Heart left ventricle (tissue), 16 donors: ENCODE data around the gene AMMECR1. TPM values are rescaled to one million over a fixed set of nuclear protein-coding genes. Genes with fewer than 3 reads are reported as not detected.

Experiments used
- ATAC-seq, 4 donors: fragments of 200-7000 bp; cut with Tn5 transposase; one replicate each; pipeline ENCODE4 v1.9.1; 2020 to 2022; ENCODE audit warnings: moderate library complexity in 4 of 4, mild to moderate bottlenecking in 3 of 4, moderate number of reproducible peaks in 1 of 4
- DNase-seq, 5 donors: peaks; one replicate each; pipeline ENCODE4 v3.0.0-alpha.2; 2020
- H3K27ac ChIP-seq, 12 donors: fragments of 200-600 bp; sonication (generic) in 4 of 12; one replicate each; pipeline versions ENCODE4 v1.5.0 to v1.8.0; 2016 to 2022; ENCODE audit warnings: mild to moderate bottlenecking in 2 of 12
- H3K27me3 ChIP-seq, 9 donors: fragments of 200-600 bp; sonication (generic) in 2 of 9; one replicate each; pipeline versions ENCODE4 v1.5.1 to v1.8.0; 2016 to 2022; ENCODE audit warnings: mild to moderate bottlenecking in 3 of 9
- H3K36me3 ChIP-seq, 9 donors: fragments of 200-600 bp; sonication (generic) in 2 of 9; one replicate each; pipeline versions ENCODE4 v1.5.0 to v1.8.0; 2018 to 2022; ENCODE audit warnings: mild to moderate bottlenecking in 2 of 9
- H3K4me1 ChIP-seq, 12 donors: fragments of 200-600 bp; sonication (generic) in 4 of 12; one replicate each; pipeline versions ENCODE4 v1.5.0 to v1.8.0; 2016 to 2022; ENCODE audit warnings: mild to moderate bottlenecking in 3 of 12
- H3K4me3 ChIP-seq, 12 donors: fragments of 200-600 bp; sonication (generic) in 4 of 12; one replicate each; pipeline versions ENCODE4 v1.5.0 to v1.8.0; 2017 to 2022; ENCODE audit warnings: mild to moderate bottlenecking in 9 of 12, moderate library complexity in 4 of 12
- H3K9me3 ChIP-seq, 12 donors: fragments of 200-600 bp; sonication (generic) in 4 of 12; one replicate each; pipeline versions ENCODE4 v1.5.0 to v1.8.0; 2016 to 2022; ENCODE audit warnings: mild to moderate bottlenecking in 1 of 12
- CTCF ChIP-seq, 12 donors: fragments of 200-600 bp; sonication (generic) in 4 of 12; IDR thresholded peaks; one replicate each; pipeline versions ENCODE4 v1.5.0 to v1.8.0; 2018 to 2022; ENCODE audit warnings: antibody characterized with exemption in 12 of 12, mild to moderate bottlenecking in 5 of 12
- POLR2A ChIP-seq, 2 donors: fragments of 450-650 bp; IDR thresholded peaks; one replicate each; pipeline ENCODE4 v1.6.1; 2017; ENCODE audit warnings: antibody characterized with exemption in 2 of 2, mild to moderate bottlenecking in 2 of 2, moderate library complexity in 2 of 2
- WGBS, 4 donors: extraction: QIAGEN DNeasy Blood & Tissue Kit in 2 of 4; methylation state at CpG; one replicate each; pipeline versions ENCODE4 v1.1.5 to v1.1.7; 2013 to 2018; 5-methylcytosine and 5-hydroxymethylcytosine counted together
- intact Hi-C, 10 donors: fragments of 100-400 bp; cut with DNase I; formaldehyde crosslinking; loops; one replicate each; pipeline versions ENCODE4 v1.11.1 to v1.14.2; 2022
- polyA plus RNA-seq, 2 donors: library from polyadenylated mRNA; stranded (reverse); fragments of 200-250 nt; gene quantifications; one replicate each; pipeline ENCODE4 v1.2.3, GENCODE V29; 2013
- total RNA-seq, 9 donors: library from RNA; depleted of rRNA in 2 of 9; stranded (reverse); fragments of >200 nt in 2 of 9; fragmentation: NEBNext Ultra II Directional in 3 of 9; extraction: Animal tissue kit (Norgen Biotek cat#: 25700) in 3 of 9; gene quantifications; one replicate each; pipeline versions ENCODE4 v1.1.0 to v1.2.4, GENCODE V29; 2016 to 2023
- donor health status: ischemic (EF 13 %, LVEDD 7.1; RV severe dilation, severe dysfunction).
- donor health status: healthy with polysubstance abuse.
- donor health status: DM: no; HTN: yes; CAD: no.
- donor health status: DM: no; HTN: no; CAD: no.
- donor health status: ischemic (EF 25% LVEDD 6.9; RV normal size, moderate dysfunction).
- donor health status: ischemic (EF 25% LVEDD 5.7; RV mildly dilated, moderate dysfunction).
- donor health status: healthy.
- donor health status: DM: yes; HTN: yes; CAD: no.
- donor health status: ischemic (EF 35%, LVEDD 5.7; RV mildly dilated, moderate dysfunction).
- donor health status: nonischemic (EF 11% LVEDD 7.7; RV severe dilation, severe dysfunction).
- donor health status: DM: yes; HTN: yes; CAD: no.
- donor health status: PGD.
- donor health status: ischemic (EF 29% LVEDD 5.4; RV normal size, mild dysfunction).
- donor health status: nonischemic (EF 23%, LVEDD 6.1; RV moderate dilation, normal function).

The AMMECR1 gene
- total and polyA plus RNA-seq, 11 donors = 0.56 to 4.1 (median 1.1) TPM

GRCh38 chrX:110163488-110163887, 154.4 kb downstream of the AMMECR1 start:
- 49 to 71% (median 60%) methylated on average over 3 of the region's 3 CpGs for WGBS, 4 donors

GRCh38 chrX:110162867-110163266, 155.0 kb downstream of the AMMECR1 start:
- H3K4me1 ChIP-seq = peaks cover 0 to 10% (median 4%) of the 10 kb centered on the region in 12 donors
- 50 to 91% (median 68%) methylated on average over 1 of the region's 1 CpG for WGBS, 4 donors
- no peak overlapping the region for H3K4me3 ChIP-seq
- H3K27me3 ChIP-seq = peaks cover 0 to 5% (median 0%) of the 10 kb centered on the region in 9 donors
- H3K27ac ChIP-seq = no peak overlapping the region
- H3K9me3 ChIP-seq = no peaks in the 10 kb centered on the region
- intact Hi-C loops = loop anchor here in 6 of 10 donors (5.0 to 10.0 kb wide), 5 partner anchors 152 to 249 kb away; partner anchors contain the start of gene AMMECR1 (in 4 of the 6)
- no peaks in the 10 kb centered on the region for H3K36me3 ChIP-seq
- DNase-seq = no peak
- TF ChIP-seq CTCF (IDR thresholded peaks at IDR 0.05) (no peak), POLR2A (IDR thresholded peaks at IDR 0.05) (no peak)
- ATAC-seq = no peak

More at GRCh38 chrX:110163488-110163887, 154.4 kb downstream of the AMMECR1 start:
- intact Hi-C loops = loop anchor here in 6 of 10 donors (5.0 to 10.0 kb wide), 5 partner anchors 151 to 249 kb away; partner anchors contain the start of gene AMMECR1 (in 4 of the 6)
- TF ChIP-seq POLR2A (IDR thresholded peaks at IDR 0.05) = no peak
- TF ChIP-seq CTCF (IDR thresholded peaks at IDR 0.05) = no peak
- Histone ChIP-seq H3K4me3 (no peak overlapping the region), H3K27ac (no peak overlapping the region), H3K27me3 (peaks cover 0 to 5% (median 0%) of the 10 kb centered on the region in 9 donors), H3K36me3 (no peaks in the 10 kb centered on the region), H3K9me3 (no peaks in the 10 kb centered on the region), H3K4me1 (peaks cover 0 to 16% (median 4%) of the 10 kb centered on the region in 12 donors)
- ATAC-seq (no peak), DNase-seq (no peak)

- ATAC-seq (no peak), DNase-seq (no peak)
- Histone ChIP-seq H3K36me3 (no peaks in the 10 kb centered on the region), H3K27ac (no peak overlapping the region), H3K9me3 (no peaks in the 10 kb centered on the region), H3K4me3 (no peak overlapping the region), H3K27me3 (peaks cover 0 to 5% (median 0%) of the 10 kb centered on the region in 9 donors), H3K4me1 (peaks cover 0 to 9% (median 4%) of the 10 kb centered on the region in 12 donors)
- intact Hi-C loops = loop anchor here in 6 of 10 donors (5.0 to 10.0 kb wide), 5 partner anchors 153 to 250 kb away; partner anchors contain the start of gene AMMECR1 (in 4 of the 6)
- no peak for TF ChIP-seq CTCF (IDR thresholded peaks at IDR 0.05)
- TF ChIP-seq POLR2A (IDR thresholded peaks at IDR 0.05) = no peak
- WGBS, 4 donors = 100% methylated on average over 1 of the region's 1 CpG
Observed at GRCh38 chrX:110162131-110162530, 155.8 kb downstream of the AMMECR1 start.

- ATAC-seq = no peak
- Histone ChIP-seq H3K27ac (no peak overlapping the region), H3K4me1 (peaks cover 0 to 9% (median 4%) of the 10 kb centered on the region in 12 donors), H3K27me3 (peaks cover 0 to 5% (median 0%) of the 10 kb centered on the region in 9 donors), H3K36me3 (no peaks in the 10 kb centered on the region), H3K4me3 (no peak overlapping the region), H3K9me3 (no peaks in the 10 kb centered on the region)
- DNase-seq = no peak
- 67 to 100% (median 93%) methylated on average over 1 of the region's 1 CpG for WGBS, 4 donors
- TF ChIP-seq POLR2A (IDR thresholded peaks at IDR 0.05) = no peak
- no peak for TF ChIP-seq CTCF (IDR thresholded peaks at IDR 0.05)
- intact Hi-C loops = loop anchor here in 9 of 10 donors (2.0 to 10.0 kb wide), 6 partner anchors 153 to 251 kb away; partner anchors contain the start of gene AMMECR1 (in 4 of the 9)
Observed at GRCh38 chrX:110161361-110161686, 156.6 kb downstream of the AMMECR1 start.
